Fibroblast of the conjunctiva (primary cell): ENCODE measurements around the gene C10orf120.

Source experiments
- DNase-seq: peaks from one replicate; pipeline ENCODE4 v3.0.0-alpha.2; 2010; ENCODE audit warnings: low read depth

Gene C10orf120

DNA sequence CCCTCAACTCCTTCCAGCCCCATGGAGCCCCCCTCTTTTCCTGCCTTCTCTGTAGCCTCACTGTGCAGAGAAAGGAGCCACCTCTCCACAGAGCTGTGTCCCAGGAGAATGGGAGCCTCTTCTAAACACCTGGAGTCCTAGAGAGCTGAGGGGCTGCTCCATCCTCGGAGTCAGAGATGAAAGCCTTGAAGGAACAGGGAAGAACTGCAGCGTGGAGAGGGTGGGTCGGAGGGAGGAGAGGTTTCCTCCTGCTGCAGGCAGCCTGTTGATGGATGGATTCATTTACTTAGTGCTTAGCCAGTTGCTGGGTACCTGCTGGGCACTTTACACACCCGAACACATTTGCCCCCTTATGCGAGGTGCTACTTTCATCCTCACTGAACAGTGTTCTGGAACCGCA, 39.0 kb downstream of the C10orf120 start:
- DNase-seq, result no peak

DNA sequence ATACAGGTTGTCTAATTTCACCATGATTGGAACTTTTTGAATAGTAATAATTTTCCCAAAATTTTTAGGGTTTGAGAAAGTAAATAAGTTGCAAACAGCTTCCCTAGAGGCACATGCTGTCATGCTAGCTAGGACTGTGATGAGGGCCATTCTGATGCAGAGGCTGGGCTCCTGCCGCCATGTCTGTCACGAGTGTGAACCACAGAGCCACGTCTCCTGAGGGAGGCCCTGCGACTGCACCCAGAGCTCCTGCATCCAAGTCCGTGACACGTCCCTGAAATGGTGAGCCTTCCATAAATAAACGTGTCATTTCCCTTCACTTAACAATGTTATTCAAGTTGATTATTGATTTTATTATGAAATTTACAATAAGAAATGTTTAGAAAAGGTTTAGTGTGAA, 40.0 kb downstream of the C10orf120 start:
- no peak for DNase-seq

DNA sequence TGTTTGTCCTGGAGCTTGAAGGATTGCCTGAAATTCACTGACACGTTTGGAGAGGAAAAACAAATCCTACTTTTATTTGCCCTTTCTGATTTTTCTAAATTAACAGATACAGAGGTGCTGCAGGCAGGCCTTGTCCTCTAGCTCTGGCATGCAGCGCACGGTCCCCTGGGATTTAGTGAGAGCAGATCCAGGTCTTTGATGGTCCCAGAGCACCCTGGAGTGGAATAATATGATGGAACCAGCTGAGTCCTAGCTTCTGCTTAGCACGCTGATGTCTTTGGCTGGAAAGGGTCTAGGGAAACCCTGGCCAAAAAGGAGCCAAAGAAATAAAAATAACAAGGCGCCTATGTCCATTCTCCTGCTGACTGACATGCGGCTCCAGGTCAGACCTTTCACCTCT, 40.5 kb downstream of the C10orf120 start:
- no peak for DNase-seq

DNA sequence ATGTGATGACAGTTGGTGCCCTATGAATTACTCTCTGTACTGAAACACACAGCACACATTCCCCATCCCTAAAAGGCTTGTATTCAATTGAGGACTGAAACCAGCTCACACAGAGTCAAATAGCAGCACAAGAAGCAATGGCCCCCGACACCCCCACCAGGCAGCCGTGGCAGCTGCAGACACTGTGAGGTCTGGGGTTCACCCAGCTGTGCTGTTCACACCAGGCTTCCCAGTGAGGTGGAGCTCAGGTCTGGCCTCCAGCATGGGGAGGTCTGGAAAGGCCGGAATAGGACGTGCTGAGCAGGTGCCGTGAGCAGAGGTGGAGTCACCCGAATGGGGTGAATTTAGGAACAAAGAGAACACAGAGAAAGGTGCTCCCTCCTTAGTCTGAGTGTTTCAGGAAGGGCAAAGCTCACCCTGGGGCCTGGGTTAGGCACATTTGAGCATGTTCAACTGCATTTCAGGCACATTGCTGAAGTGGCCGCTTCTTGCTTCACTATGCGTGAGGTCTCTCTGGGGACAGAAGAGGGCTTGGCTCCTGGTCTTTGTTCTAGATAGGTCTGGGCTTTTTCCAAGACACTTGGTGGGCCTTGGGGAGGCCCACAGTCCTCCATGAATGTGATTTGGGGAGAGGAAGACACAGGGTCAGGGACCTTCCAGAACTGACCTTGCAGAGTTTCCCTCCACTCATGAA, 41.1 kb downstream of the C10orf120 start:
- DNase-seq, result no peak

DNA sequence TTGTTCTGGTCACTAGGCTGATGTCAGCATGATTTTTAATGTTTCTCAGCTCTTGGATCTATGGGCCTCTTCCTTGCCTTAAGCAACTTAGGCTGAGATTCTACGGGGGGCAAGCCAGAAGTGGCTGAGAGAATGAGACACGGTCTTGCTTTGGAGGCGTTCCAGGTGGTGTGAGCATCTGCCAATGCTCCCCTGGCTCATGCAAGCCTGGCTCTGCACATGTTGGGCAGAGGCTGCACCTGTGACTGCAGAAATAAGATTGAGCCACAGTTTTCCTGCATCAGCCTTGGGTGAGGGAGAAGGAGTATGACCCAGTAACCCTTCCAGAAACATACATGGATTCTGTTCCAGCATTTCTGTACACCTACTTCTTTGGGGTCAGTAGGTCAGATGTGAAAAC, 41.9 kb downstream of the C10orf120 start:
- no peak for DNase-seq

DNA sequence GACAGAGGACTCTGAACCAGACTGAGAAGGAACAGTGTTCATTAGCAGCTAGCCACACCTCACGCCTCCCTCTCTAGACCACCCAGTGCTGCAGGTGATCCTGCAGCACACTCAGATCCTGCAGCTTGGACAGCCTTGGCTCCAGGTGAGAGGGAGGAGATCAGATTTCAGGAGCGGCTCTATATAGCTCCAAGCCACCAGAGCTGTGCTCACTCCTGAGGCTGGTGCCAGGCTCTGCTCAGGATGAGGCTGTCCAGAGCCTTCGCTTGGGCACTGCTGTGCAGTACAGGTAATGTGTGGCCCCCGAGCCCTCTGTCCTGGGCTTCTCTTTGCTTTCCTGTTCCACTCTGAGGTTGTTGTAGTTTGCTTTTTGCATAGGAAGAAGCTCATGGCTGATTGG, 42.4 kb downstream of the C10orf120 start:
- no peak for DNase-seq

DNA sequence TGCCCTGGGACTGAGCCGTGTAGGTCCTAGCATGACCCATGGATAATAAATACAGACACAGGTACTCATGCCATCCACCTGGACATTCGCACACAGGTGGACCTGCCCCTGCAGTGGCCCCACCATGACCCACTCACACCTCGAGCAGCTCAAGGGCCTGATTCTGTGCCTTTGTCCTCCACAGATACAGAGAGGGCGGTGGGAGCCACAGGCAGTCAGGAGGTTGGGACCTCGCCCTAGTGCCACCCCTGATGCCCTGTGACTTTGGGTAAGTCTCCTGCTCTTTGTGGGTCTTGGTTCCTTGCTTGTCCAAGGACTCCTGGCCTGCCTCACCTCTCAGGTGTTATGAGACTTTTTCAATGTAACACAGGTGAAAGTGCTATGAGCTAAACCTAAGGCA, 42.9 kb downstream of the C10orf120 start:
- no peak for DNase-seq

DNA sequence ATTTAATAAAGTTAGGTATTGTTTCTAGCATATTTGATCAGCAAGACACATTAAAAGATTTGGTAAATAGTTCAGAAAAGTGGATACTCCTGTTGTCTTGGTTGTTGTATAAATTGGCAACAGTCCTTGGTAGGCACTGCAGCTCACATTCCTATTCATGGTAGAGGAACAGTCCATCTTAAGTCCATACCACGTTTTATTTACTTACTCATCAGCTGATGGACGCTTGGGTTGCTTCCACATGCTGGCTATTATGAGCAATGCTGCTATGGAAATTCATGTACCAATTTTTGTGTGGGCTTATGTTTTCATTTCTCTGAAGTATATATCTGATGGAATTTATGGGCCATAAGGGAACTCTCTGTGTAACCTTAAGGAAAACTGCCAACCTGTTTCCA, 43.3 kb downstream of the C10orf120 start:
- no peak for DNase-seq

DNA sequence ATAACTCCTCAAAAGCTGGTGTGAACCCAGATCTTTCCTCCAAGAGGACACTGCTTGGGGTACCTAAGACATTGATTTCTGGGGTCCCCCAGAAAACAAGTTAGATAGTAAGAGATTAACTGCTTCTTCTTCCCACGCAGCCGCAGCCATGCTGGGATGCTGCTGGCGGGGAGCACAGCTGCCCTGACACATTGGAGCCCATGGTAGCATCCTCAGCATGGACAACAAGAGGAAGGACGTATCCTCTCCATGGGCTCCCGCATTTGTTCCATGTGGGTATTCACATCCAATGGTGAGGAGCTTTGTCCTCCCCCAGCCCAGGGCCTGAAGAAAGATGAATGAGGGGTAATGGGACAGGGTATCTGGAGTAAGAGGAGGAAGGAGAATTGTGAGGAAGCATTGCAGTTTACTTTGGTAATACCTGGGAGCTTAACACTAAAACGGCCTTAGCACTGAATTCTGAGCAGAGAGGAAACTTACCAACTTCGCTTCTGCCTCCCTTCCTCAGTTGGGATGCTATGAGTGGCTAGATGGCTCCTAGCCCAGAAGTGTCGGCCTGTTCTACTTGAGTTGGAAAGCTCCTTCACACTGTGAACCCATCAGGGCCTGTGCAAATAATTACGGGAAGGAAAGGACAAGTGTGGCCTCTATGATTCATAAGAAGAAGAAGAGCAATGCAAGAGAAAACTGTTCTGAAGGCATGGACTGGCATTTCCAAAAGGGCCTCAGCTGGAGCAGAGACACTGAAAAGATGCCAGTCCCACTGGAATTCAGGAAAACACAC, 43.9 kb downstream of the C10orf120 start:
- no peak for DNase-seq

DNA sequence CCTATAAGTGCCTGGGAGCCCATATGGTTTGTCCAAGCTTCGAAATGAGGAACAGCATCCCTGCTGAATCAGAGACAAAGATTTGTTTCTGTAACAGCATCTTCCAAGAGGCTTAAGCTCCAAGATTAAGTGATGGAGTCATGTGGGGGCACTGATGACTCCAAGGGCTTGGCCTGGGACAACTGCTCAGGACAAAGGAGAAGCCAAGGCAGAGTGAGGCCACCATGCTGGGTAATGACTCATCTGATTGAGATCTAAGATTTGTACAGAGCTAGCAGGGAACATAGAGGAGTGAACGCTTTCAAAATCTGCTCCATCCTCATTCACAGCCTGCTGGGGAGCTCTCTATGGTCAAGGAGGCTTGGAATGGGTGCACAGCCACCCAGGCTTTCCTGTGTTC, 49.3 kb downstream of the C10orf120 start:
- no peak for DNase-seq

DNA sequence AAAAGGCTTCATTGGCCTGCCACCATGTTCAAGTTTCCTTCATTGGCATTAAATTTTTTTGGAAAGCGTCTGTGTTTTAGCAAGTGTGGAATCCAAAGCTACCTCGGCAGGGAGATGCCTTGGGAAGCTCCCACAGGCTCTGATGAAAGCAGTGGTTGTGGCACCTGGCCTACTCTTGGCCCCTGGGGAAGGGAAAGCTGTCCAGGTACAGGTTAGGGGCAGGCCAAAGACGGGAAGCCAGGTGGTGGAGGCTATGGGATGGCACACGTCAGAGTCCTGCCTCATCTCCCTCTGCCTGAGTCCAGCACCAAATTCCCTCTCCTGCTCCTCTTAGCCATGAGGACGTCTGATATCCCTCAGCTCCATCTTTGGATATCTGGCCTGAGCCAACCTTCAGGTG, 49.7 kb downstream of the C10orf120 start:
- no peak for DNase-seq

DNA sequence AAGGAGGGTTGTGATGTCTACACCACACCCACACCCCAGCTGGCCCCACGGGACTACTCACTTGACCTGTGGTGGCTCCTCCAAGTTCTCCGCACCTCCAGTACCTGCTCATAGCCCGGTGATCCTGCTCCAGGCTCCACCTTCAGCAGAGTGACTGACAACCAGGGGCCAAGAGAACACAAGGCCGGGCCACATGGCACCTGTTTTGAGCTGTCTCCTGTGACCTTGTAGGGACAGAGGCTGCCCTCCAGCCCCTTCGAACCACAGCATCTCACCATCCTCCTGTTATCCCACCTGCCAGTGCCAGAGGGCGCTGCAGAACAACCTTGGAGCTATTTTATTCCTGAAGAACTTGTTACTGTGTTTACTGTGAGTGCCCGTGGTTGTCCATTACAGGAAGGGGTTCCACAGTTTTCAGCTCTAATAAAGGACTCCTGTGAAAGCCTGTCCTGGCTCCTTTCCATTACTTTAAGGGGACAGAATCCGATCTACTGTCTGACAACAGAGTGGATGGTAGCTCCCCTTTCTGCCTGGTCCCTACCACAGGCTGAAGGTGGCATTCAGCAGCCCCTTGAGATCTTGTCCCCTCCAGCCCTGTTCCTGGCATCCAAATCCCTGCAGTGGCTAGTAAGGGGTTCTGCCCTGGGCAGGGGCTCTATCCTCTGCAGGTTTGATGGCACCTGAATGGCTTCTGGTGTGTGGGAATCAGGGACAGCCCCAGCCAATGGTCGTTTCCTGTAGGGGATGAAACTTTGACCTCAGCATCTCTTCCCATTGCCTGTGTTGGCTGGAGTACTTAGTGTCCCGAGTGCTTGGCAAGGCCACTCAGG, 50.8 kb downstream of the C10orf120 start:
- peak; percentile 8 for DNase-seq
